ENCODE measurements around the gene CACNB4. TPM values are rescaled to one million over a fixed set of nuclear protein-coding genes. Genes with fewer than 3 reads are reported as not detected.

Gene CACNB4
- total and polyA plus RNA-seq, 9 of the 15 experiments (the other 6 are each of a cell fraction or from before 2014, with no cell fraction given), result 0.01 to 0.20 (median 0.04) TPM; not detected in 1

DNA sequence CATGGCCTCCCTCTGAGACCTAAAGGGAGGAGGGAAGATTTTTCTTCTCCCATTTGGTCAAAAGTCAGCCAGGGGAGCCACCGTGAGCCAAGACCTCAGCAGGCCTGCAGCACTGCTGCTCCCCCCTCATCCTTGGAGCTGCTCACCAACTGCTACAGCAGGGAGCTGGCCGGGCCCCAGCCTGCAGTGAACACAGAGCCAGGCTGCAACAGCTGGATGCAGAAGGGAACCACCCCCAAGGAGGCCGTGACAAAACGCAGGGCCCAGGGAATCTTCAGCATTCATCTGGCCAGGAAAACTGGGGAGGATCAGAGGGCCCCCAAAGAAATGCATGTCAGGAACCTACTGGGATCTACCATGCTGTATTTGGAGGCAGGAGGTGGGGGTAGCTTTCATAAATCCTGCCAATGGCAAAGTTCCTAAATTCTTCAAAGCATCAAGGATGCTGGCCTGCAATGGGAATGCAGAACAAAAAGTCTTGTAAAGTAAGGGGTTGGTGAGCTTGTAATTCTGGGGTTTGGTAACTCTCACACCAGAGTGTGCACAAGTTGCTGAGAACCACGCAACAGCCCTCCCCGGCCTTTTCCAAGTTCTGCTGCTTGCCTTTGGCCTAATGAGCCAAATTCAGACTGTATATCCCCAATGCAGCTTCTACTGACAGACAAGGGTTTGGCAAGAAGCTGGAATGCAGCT lies 61.0 kb downstream of the CACNB4 start:
- ChIA-PET POLR2A (no interaction called here), CTCF (ENCODE audit: low intra/inter-chr PET ratio) (interaction anchor here (1.3 to 1.9 kb wide), 3 partner anchors 13 to 597 kb away, joined by 8 to 10 read pairs (median 9); no protein-coding TSS in a partner anchor)
- H3K9me3 ChIP-seq (replicated peaks; ENCODE audit: control insufficient read depth, insufficient read depth, low read depth, low read length), result no peaks in the 10 kb centered on the region
- intact Hi-C loops (cut with micrococcal nuclease) (loop anchor here (1.0 to 10.0 kb wide), 5 partner anchors 137 to 1483 kb away; partner anchors contain the start of genes FMNL2 and STAM2), in situ Hi-C loops (cut with MboI) (no loop called here)
- H3K4me1 ChIP-seq (replicated peaks in 1 of 2; ENCODE audit: control insufficient read depth in 2 of 2, insufficient read depth in 2 of 2, low read length in 2 of 2), result no peaks in the 10 kb centered on the region
- H3K9ac ChIP-seq (ENCODE audit: insufficient read depth in 1 of 2, low read depth in 2 of 2, low read length in 2 of 2), result no peak overlapping the region
- FAIRE-seq, result no peak
- no TSS peak for BruUV-seq (replicated peaks)
- H3K79me2 ChIP-seq (ENCODE audit: control insufficient read depth, insufficient read depth, low read length), result no peaks in the 10 kb centered on the region
- H2AFZ ChIP-seq (ENCODE audit: low read depth, low read length), result no peak overlapping the region
- H4K20me1 ChIP-seq (replicated peaks; ENCODE audit: control insufficient read depth, insufficient read depth, low read length), result no peaks in the 10 kb centered on the region
- H3K4me2 ChIP-seq (ENCODE audit: insufficient read depth, low read length), result no peak overlapping the region
- H3K27me3 ChIP-seq (ENCODE audit: control insufficient read depth in 2 of 2, insufficient read depth in 2 of 2, low read length in 2 of 2), result peaks cover 15 to 39% of the 10 kb centered on the region in 2 experiments; a peak in 4 of 5 replicates
- no peak for ATAC-seq
- no peak for DNase-seq (ENCODE audit: extremely low read depth in 1 of 4, low spot score in 3 of 4)
- H3K27ac ChIP-seq (ENCODE audit: extremely low read depth, low read depth, low read length), result no peak overlapping the region
- no peaks in the 10 kb centered on the region for H3K9me1 ChIP-seq (ENCODE audit: control insufficient read depth, insufficient read depth, low read length)
- WGBS (ENCODE audit: insufficient coverage, low coverage, missing lambda C conversion rate), result 6% methylated on average over 6 of the region's 6 CpGs
- H3K4me3 ChIP-seq, result no peak overlapping the region
- TF ChIP-seq, protein P1, sequence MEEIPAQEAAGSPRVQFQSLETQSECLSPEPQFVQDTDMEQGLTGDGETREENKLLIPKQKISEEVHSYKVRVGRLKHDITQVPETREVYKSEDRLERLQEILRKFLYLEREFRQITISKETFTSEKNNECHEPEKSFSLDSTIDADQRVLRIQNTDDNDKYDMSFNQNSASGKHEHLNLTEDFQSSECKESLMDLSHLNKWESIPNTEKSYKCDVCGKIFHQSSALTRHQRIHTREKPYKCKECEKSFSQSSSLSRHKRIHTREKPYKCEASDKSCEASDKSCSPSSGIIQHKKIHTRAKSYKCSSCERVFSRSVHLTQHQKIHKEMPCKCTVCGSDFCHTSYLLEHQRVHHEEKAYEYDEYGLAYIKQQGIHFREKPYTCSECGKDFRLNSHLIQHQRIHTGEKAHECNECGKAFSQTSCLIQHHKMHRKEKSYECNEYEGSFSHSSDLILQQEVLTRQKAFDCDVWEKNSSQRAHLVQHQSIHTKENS (CRISPR knock-in tag; IDR thresholded peaks at IDR 0.05), result no peak
- TF ChIP-seq, protein P2, sequence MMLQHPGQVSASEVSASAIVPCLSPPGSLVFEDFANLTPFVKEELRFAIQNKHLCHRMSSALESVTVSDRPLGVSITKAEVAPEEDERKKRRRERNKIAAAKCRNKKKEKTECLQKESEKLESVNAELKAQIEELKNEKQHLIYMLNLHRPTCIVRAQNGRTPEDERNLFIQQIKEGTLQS (IDR thresholded peaks at IDR 0.05), result no peak
- TF ChIP-seq, protein P2 (CRISPR knock-in tag; conservative IDR thresholded peaks at IDR 0.05), result no peak
- TF ChIP-seq ZNF586 (CRISPR knock-in tag; conservative IDR thresholded peaks at IDR 0.05) (no peak), NCOA4 (IDR thresholded peaks at IDR 0.05; ENCODE audit: partially characterized antibody) (no peak), MED1 (CRISPR knock-in tag; IDR thresholded peaks at IDR 0.05; ENCODE audit: borderline replicate concordance) (no peak), ZNF717 (CRISPR knock-in tag; IDR thresholded peaks at IDR 0.05) (no peak), ZNF780A (CRISPR knock-in tag; IDR thresholded peaks at IDR 0.05) (no peak), ETV1 (tag; conservative IDR thresholded peaks at IDR 0.05; ENCODE audit: low read depth) (no peak), ZNF121 (CRISPR knock-in tag; conservative IDR thresholded peaks at IDR 0.05) (no peak)
- TF ChIP-seq, protein P3, sequence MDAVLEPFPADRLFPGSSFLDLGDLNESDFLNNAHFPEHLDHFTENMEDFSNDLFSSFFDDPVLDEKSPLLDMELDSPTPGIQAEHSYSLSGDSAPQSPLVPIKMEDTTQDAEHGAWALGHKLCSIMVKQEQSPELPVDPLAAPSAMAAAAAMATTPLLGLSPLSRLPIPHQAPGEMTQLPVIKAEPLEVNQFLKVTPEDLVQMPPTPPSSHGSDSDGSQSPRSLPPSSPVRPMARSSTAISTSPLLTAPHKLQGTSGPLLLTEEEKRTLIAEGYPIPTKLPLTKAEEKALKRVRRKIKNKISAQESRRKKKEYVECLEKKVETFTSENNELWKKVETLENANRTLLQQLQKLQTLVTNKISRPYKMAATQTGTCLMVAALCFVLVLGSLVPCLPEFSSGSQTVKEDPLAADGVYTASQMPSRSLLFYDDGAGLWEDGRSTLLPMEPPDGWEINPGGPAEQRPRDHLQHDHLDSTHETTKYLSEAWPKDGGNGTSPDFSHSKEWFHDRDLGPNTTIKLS (IDR thresholded peaks at IDR 0.05; ENCODE audit: borderline replicate concordance, low read depth), result no peak
- TF ChIP-seq, protein P4, sequence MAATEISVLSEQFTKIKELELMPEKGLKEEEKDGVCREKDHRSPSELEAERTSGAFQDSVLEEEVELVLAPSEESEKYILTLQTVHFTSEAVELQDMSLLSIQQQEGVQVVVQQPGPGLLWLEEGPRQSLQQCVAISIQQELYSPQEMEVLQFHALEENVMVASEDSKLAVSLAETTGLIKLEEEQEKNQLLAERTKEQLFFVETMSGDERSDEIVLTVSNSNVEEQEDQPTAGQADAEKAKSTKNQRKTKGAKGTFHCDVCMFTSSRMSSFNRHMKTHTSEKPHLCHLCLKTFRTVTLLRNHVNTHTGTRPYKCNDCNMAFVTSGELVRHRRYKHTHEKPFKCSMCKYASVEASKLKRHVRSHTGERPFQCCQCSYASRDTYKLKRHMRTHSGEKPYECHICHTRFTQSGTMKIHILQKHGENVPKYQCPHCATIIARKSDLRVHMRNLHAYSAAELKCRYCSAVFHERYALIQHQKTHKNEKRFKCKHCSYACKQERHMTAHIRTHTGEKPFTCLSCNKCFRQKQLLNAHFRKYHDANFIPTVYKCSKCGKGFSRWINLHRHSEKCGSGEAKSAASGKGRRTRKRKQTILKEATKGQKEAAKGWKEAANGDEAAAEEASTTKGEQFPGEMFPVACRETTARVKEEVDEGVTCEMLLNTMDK (IDR thresholded peaks at IDR 0.05; ENCODE audit: borderline replicate concordance, insufficient read depth, low read depth, low read length, poor library complexity, severe bottlenecking), result no peak
- H3K36me3 ChIP-seq (ENCODE audit: control insufficient read depth, insufficient read depth, low read length), result no peaks in the 10 kb centered on the region

Data from K562 (cell line).